ENCODE results near the gene RASGRP2.

Gene RASGRP2

DNA sequence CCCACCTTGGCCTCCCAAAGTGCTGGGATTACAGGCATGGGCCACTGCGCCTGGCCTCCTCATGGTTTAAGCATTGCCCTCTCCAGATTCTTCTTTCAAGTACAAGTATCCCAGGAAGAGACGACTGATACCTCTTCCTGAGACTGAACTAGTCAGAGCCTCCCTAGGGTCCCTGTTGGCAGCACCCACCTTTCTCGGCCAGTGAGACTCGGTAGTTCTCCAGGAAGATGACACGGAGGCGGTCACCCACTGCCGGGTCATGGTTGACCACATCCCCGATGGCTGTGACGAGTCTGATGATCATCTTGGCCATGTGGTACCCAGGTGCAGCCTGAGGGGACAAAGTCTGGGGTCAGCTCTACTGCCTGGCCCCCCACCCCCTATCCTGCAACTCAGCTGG, 7.2 kb upstream of the RASGRP2 start:
- Histone ChIP-seq H3K9me2 (ENCODE audit: low read depth, low read length) (no peaks in the 10 kb centered on the region), H3K9ac (ENCODE audit: low read length) (no peak overlapping the region)
- TF ChIP-seq EZH2 (IDR thresholded peaks at IDR 0.05; ENCODE audit: borderline replicate concordance, low read length), result no peak
- TF ChIP-seq, protein P1, sequence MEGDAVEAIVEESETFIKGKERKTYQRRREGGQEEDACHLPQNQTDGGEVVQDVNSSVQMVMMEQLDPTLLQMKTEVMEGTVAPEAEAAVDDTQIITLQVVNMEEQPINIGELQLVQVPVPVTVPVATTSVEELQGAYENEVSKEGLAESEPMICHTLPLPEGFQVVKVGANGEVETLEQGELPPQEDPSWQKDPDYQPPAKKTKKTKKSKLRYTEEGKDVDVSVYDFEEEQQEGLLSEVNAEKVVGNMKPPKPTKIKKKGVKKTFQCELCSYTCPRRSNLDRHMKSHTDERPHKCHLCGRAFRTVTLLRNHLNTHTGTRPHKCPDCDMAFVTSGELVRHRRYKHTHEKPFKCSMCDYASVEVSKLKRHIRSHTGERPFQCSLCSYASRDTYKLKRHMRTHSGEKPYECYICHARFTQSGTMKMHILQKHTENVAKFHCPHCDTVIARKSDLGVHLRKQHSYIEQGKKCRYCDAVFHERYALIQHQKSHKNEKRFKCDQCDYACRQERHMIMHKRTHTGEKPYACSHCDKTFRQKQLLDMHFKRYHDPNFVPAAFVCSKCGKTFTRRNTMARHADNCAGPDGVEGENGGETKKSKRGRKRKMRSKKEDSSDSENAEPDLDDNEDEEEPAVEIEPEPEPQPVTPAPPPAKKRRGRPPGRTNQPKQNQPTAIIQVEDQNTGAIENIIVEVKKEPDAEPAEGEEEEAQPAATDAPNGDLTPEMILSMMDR (IDR thresholded peaks at IDR 0.05; ENCODE audit: low read length), result no peak

GRCh38 chr11:64750361-64751054, 6.6 kb upstream of the RASGRP2 start:
- Histone ChIP-seq H2AFZ (ENCODE audit: low read length) (no peak overlapping the region), H3K4me3 (ENCODE audit: low read depth, low read length, poor library complexity, severe bottlenecking) (no peak overlapping the region), H3K9me3 (ENCODE audit: low read length) (no peaks in the 10 kb centered on the region), H4K20me1 (ENCODE audit: insufficient read depth, low read length) (no peaks in the 10 kb centered on the region), H3K27me3 (ENCODE audit: insufficient read depth, low read length) (no peaks in the 10 kb centered on the region; the same call in 1 of the 2 replicates), H3K27ac (ENCODE audit: low read depth, low read length, poor library complexity, severe bottlenecking) (no peak overlapping the region), H3K9ac (ENCODE audit: low read length) (no peak overlapping the region), H3K9me2 (ENCODE audit: low read depth, low read length) (no peaks in the 10 kb centered on the region), H3K36me3 (ENCODE audit: insufficient read depth, low read length) (no peaks in the 10 kb centered on the region), H3K4me1 (ENCODE audit: insufficient read depth, low read length, severe bottlenecking) (peaks cover 4% of the 10 kb centered on the region), H3K4me2 (ENCODE audit: low read length) (no peak overlapping the region), H3F3A (ENCODE audit: insufficient read depth, low read length) (no peaks in the 10 kb centered on the region), H3K79me2 (ENCODE audit: insufficient read depth, low read length) (no peaks in the 10 kb centered on the region)
- TF ChIP-seq, protein P1 (IDR thresholded peaks at IDR 0.05; ENCODE audit: low read length), result peak; percentile 23; the same call in 1 of the 2 replicates
- TF ChIP-seq EZH2 (IDR thresholded peaks at IDR 0.05; ENCODE audit: borderline replicate concordance, low read length), result no peak

More for the DNA sequence above, 7.2 kb upstream of the RASGRP2 start:
- no peak overlapping the region for H3K4me2 ChIP-seq (ENCODE audit: low read length)
- H4K20me1 ChIP-seq (ENCODE audit: insufficient read depth, low read length), result no peaks in the 10 kb centered on the region
- H3K4me3 ChIP-seq (ENCODE audit: low read depth, low read length, poor library complexity, severe bottlenecking), result no peak overlapping the region
- H2AFZ ChIP-seq (ENCODE audit: low read length), result no peak overlapping the region
- no peaks in the 10 kb centered on the region for H3K4me1 ChIP-seq (ENCODE audit: insufficient read depth, low read length, severe bottlenecking)
- no peak overlapping the region for H3K27ac ChIP-seq (ENCODE audit: low read depth, low read length, poor library complexity, severe bottlenecking)
- H3K79me2 ChIP-seq (ENCODE audit: insufficient read depth, low read length), result no peaks in the 10 kb centered on the region
- no peaks in the 10 kb centered on the region for H3F3A ChIP-seq (ENCODE audit: insufficient read depth, low read length)
- H3K9me3 ChIP-seq (ENCODE audit: low read length), result no peaks in the 10 kb centered on the region
- H3K27me3 ChIP-seq (ENCODE audit: insufficient read depth, low read length), result no peaks in the 10 kb centered on the region; the same call in 1 of the 2 replicates
- H3K36me3 ChIP-seq (ENCODE audit: insufficient read depth, low read length), result no peaks in the 10 kb centered on the region

- Histone ChIP-seq H3K27ac (ENCODE audit: low read depth, low read length, poor library complexity, severe bottlenecking) (no peak overlapping the region), H2AFZ (ENCODE audit: low read length) (no peak overlapping the region)
Measured at GRCh38 chr11:64747961-64748665, 4.2 kb upstream of the RASGRP2 start.

More at GRCh38 chr11:64747961-64748665, 4.2 kb upstream of the RASGRP2 start:
- no peaks in the 10 kb centered on the region for H4K20me1 ChIP-seq (ENCODE audit: insufficient read depth, low read length)
- no peak overlapping the region for H3K4me2 ChIP-seq (ENCODE audit: low read length)
- no peaks in the 10 kb centered on the region for H3F3A ChIP-seq (ENCODE audit: insufficient read depth, low read length)
- TF ChIP-seq, protein P1 (IDR thresholded peaks at IDR 0.05; ENCODE audit: low read length), result no peak
- no peak for TF ChIP-seq EZH2 (IDR thresholded peaks at IDR 0.05; ENCODE audit: borderline replicate concordance, low read length)
- no peaks in the 10 kb centered on the region for H3K9me2 ChIP-seq (ENCODE audit: low read depth, low read length)
- no peaks in the 10 kb centered on the region for H3K79me2 ChIP-seq (ENCODE audit: insufficient read depth, low read length)
- H3K27me3 ChIP-seq (ENCODE audit: insufficient read depth, low read length), result no peaks in the 10 kb centered on the region; the same call in 1 of the 2 replicates
- no peak overlapping the region for H3K4me3 ChIP-seq (ENCODE audit: low read depth, low read length, poor library complexity, severe bottlenecking)
- H3K9me3 ChIP-seq (ENCODE audit: low read length), result no peaks in the 10 kb centered on the region
- no peaks in the 10 kb centered on the region for H3K36me3 ChIP-seq (ENCODE audit: insufficient read depth, low read length)
- peaks cover 23% of the 10 kb centered on the region for H3K4me1 ChIP-seq (ENCODE audit: insufficient read depth, low read length, severe bottlenecking)
- H3K9ac ChIP-seq (ENCODE audit: low read length), result no peak overlapping the region

All from OCI-LY1 (cell line).